PC-3 (cell line): ENCODE results near the gene SERPIND1.

Experiments used
- CTCF ChIP-seq: fragments of 300-600 bp; sonication (generic); conservative IDR thresholded peaks from 2 replicates; pipeline ENCODE4 v1.5.1; 2017; ENCODE audit warnings: antibody characterized with exemption, low read depth, mild to moderate bottlenecking, low read length
- EZH2 ChIP-seq: fragments of 300-600 bp; sonication (generic); IDR thresholded peaks from one replicate; pipeline ENCODE4 v1.6.1; 2017; ENCODE audit warnings: antibody characterized with exemption, mild to moderate bottlenecking, low read length; ENCODE audit not compliant: unreplicated experiment

- TF ChIP-seq CTCF (no peak), EZH2 (no peak)
Measured at GRCh38 chr22:20798974-20799373, 25.1 kb downstream of the SERPIND1 start.
